ENCODE measurements around the gene DARS1. TPM values are rescaled to one million over a fixed set of nuclear protein-coding genes. Genes with fewer than 3 reads are reported as not detected.

Gene DARS1
- 100 to 1,000 TPM in 1 of 4 donors, 10 to 100 TPM in 3; 27.1 to 127 (median 62.1) TPM for total RNA-seq

DNA sequence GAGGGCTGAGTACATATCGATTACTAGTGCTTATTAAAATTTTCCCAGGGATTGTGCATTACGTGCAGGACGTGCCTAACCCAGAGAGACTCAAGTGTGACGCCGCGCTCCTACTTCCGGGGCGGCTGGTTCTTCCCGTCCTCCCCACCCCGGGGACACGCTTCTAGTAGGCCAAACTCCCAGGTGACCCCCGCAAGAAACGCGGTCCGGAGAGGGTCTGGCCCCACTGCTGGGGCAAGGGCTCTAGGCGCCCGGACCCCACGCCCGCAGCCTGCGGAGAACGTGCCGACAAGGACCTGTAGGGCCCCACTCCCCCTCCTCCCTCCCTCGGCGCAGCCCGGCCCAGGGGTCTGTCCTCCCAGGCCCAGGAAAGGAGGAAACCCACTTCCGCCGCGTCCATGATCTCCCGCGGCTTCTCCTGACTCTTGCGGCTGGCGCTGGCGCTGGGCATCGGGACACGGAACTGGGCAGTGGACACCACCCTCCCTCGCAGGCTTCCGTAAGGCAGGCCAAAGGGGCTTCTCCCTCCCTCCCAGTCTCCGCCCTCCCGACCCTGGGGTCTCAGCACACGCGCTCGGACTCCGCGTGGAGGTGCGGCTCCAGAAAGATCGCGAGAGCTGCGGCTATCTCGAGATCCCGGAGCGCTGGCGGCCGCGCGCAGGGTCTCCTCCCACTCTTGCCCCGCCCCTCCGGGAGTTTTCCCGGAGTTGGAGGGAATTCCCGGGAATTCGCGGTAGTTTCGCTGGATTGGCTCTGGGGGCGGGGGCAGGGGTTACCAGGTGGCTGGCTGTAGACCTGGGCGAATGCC, at the start of gene DARS1:
TSS of gene DARS1 (minus strand) at position 609 of the 808 bp plus-strand sequence. CDS start at position 451, 158 bp downstream.
- Histone ChIP-seq H3K9me3 (no peaks in the 10 kb centered on the region), H3K4me3 (peak within 1 kb of the TSS; percentile 86 to 98), H3K27me3 (no peaks in the 10 kb centered on the region), H3K27ac (peak within 1 kb of the TSS; percentile 85 to 87), H3K4me1 (no peaks in the 10 kb centered on the region), H3K36me3 (no peaks in the 10 kb centered on the region)
- DNase-seq, result peak; percentile 91 to 95
- TF ChIP-seq, protein P1, sequence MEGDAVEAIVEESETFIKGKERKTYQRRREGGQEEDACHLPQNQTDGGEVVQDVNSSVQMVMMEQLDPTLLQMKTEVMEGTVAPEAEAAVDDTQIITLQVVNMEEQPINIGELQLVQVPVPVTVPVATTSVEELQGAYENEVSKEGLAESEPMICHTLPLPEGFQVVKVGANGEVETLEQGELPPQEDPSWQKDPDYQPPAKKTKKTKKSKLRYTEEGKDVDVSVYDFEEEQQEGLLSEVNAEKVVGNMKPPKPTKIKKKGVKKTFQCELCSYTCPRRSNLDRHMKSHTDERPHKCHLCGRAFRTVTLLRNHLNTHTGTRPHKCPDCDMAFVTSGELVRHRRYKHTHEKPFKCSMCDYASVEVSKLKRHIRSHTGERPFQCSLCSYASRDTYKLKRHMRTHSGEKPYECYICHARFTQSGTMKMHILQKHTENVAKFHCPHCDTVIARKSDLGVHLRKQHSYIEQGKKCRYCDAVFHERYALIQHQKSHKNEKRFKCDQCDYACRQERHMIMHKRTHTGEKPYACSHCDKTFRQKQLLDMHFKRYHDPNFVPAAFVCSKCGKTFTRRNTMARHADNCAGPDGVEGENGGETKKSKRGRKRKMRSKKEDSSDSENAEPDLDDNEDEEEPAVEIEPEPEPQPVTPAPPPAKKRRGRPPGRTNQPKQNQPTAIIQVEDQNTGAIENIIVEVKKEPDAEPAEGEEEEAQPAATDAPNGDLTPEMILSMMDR (IDR thresholded peaks at IDR 0.05), result no peak
- peak in 1 of 2 donors; percentile 71 for TF ChIP-seq POLR2A (IDR thresholded peaks at IDR 0.05)
- intact Hi-C loops (cut with DNase I; ENCODE audit: low total_unique reads), result no loop called here

DNA sequence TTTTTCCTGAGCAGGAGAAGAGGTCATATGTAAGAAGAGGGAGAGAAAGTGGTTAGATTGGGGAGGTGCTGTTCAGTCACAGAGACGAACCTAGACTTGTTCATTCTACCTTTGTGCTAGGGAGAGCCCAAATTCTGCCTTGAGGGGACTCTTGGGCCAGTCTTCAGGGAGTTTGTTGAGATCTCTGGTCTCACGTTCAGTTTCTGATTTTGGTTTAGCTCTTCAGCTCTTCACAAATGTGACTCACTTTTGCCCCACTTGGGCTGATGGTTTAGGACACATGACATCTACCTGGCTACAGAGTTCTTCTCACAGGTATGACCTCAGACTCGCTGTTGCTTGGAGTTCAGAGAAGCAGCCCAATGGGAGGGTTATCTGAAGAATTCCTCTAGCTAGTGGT, 49.2 kb upstream of the DARS1 start:
- H3K4me3 ChIP-seq, result no peak overlapping the region
- no peak for DNase-seq

DNA sequence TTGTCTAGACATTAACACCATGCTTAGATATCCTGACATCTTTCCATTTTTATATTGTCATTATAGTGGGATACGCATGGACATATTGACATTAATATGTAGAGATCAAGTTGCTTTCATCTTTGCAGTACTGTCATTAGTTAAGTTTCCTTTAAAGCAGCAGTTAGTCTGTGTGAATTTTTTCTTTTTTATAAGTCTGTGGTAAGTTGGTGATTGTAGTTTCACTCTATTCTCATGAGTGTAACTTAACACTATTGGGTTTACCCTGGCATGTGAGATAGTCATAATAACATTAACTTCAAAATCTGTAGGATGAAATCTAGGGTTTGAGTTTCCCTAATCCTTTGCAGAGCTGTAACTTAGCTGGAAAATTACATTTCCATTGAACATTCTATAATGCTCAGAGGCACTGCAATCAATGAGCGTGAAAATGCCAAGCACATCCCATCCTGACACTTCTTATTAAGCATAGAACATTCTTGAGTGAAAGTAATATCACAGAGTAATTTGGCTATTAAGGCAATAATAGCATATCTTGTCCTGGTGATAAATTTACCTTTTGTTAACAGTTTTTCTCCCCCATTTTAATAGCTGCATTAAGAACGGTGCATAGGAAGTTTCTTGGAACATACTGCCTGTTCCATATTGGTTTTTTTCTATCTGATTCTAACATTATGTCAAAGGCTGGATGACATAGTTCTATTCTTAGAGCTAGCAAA, 47.5 kb upstream of the DARS1 start:
- no peak for DNase-seq
- H3K27me3 ChIP-seq, result no peaks in the 10 kb centered on the region
- TF ChIP-seq, protein P1 (IDR thresholded peaks at IDR 0.05), result no peak
- TF ChIP-seq POLR2A (IDR thresholded peaks at IDR 0.05), result no peak
- H3K9me3 ChIP-seq, result no peaks in the 10 kb centered on the region
- H3K4me1 ChIP-seq, result no peaks in the 10 kb centered on the region
- H3K27ac ChIP-seq, result no peak overlapping the region
- H3K36me3 ChIP-seq, result no peaks in the 10 kb centered on the region
- H3K4me3 ChIP-seq, result no peak overlapping the region
- intact Hi-C loops (cut with DNase I; ENCODE audit: low total_unique reads), result no loop called here

More for the DNA sequence above, 49.2 kb upstream of the DARS1 start:
- H3K9me3 ChIP-seq, result no peaks in the 10 kb centered on the region
- no peaks in the 10 kb centered on the region for H3K4me1 ChIP-seq
- TF ChIP-seq, protein P1 (IDR thresholded peaks at IDR 0.05), result no peak
- TF ChIP-seq POLR2A (IDR thresholded peaks at IDR 0.05), result no peak
- H3K27ac ChIP-seq, result no peak overlapping the region
- no peaks in the 10 kb centered on the region for H3K36me3 ChIP-seq
- intact Hi-C loops (cut with DNase I; ENCODE audit: low total_unique reads), result no loop called here
- H3K27me3 ChIP-seq, result no peaks in the 10 kb centered on the region

DNA sequence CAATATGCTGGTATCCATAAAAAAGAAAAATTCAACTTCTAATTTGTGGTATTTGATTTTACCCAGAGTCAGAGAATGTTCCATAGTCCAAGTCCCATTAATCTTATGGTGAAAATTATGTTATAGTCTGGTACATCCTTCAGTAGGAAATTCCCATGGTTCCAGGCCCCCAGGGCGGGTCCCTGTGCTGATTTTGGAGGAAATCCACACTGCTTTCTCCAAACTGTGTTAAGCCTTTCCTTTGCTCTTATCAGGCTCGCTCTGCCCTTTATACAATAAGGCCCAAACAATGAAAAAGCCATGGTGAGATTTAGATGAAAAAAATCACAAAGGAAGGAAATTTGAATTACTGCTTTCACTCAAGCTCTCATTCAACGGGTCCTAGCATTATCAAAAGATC, 46.8 kb upstream of the DARS1 start:
- no peak for TF ChIP-seq POLR2A (IDR thresholded peaks at IDR 0.05)
- TF ChIP-seq, protein P1 (IDR thresholded peaks at IDR 0.05), result no peak
- H3K4me1 ChIP-seq, result no peaks in the 10 kb centered on the region
- H3K27ac ChIP-seq, result no peak overlapping the region
- no peak overlapping the region for H3K4me3 ChIP-seq
- no peaks in the 10 kb centered on the region for H3K9me3 ChIP-seq
- no peaks in the 10 kb centered on the region for H3K27me3 ChIP-seq
- no peaks in the 10 kb centered on the region for H3K36me3 ChIP-seq
- no peak for DNase-seq
- intact Hi-C loops (cut with DNase I; ENCODE audit: low total_unique reads), result no loop called here

DNA sequence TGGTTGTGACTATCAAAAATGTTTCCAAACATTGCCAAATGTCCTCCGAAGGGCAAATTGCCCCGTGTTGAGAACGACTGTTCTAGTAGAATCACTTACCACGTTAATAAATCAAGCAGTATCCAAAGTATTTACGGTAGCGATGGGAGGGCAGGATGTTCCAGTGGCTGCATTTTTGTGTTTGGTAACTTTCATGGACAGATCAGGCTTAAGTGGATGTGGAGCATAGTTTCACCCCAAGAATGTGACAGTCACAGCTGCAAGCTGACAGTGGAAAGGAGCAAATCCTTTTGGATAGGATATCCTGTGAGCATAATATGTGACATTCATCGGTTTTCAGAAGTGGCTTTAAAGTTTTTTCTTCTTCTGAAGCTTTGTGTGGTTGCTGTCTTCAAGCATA, 46.3 kb upstream of the DARS1 start:
- Histone ChIP-seq H3K27ac (no peak overlapping the region), H3K27me3 (no peaks in the 10 kb centered on the region), H3K4me3 (no peak overlapping the region), H3K36me3 (no peaks in the 10 kb centered on the region), H3K9me3 (no peaks in the 10 kb centered on the region), H3K4me1 (no peaks in the 10 kb centered on the region)
- DNase-seq, result no peak
- intact Hi-C loops (cut with DNase I; ENCODE audit: low total_unique reads), result no loop called here
- TF ChIP-seq, protein P1 (IDR thresholded peaks at IDR 0.05), result no peak
- TF ChIP-seq POLR2A (IDR thresholded peaks at IDR 0.05), result no peak
